NCI-H446 treated with DMSO at 0.1 percent for 48 hours (cell line): ENCODE measurements around the gene EML6.

Source experiments
- DNase-seq: peaks from one replicate; lab custom pipeline; 2025; lab: John Stamatoyannopoulos, UW

EML6 gene

DNA sequence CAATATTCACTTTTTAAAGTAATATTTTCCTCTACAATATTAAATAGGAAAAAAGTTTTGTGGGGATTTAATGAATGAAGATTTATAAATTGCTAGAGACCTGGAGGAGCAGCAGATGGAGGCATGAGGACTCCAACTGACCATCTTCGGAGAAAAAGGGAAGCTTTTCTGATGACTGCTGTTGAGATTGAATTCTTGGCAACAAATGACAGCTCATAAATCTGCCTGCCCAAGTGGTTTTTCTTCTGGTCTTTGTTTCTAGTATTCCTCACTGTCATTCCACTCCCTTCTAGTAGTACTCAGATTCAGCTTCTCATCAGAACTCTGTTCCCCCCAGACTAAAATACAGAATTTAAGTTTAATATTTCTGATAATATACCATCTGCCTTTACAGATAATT is 157.0 kb downstream of the EML6 start:
- DNase-seq = peak; percentile 82

DNA sequence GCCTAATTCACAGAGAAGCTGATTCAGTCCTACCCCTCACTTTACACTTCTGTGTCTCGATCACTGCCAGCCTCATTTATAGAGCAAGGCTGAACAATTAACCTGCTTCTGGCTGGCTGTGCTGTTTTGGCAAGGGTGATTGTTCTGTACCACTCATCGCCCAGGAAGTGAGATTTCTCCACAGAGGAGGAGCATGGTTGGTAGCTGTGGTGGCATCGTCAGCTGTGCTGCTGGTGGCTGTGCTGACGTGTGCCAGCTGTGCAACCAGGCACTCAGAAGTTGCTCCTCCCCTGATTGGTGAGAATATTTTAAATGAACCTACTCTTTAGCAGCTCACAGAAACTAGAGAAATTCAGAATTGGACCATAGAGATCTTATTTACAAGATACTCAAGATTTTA is 158.3 kb downstream of the EML6 start:
- no peak for DNase-seq

DNA sequence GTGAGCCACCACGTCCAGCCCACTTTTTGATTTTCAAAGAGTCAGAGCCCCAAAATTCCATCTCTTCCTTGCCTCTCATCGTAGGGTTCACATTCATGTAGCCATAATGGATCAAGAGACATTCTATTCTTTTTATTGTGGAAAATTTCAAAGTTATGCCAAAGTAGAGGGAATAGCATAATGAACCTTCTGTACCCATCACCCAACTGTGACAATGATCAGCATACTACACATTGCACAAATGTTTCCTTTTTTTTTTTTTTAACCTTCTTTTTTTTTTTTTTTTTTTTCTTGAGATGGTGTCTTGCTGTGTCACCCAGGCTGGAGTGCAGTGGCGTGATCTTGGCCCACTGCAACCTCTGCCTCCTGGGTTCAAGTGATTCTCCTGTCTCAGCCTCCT is 162.4 kb downstream of the EML6 start:
- no peak for DNase-seq

DNA sequence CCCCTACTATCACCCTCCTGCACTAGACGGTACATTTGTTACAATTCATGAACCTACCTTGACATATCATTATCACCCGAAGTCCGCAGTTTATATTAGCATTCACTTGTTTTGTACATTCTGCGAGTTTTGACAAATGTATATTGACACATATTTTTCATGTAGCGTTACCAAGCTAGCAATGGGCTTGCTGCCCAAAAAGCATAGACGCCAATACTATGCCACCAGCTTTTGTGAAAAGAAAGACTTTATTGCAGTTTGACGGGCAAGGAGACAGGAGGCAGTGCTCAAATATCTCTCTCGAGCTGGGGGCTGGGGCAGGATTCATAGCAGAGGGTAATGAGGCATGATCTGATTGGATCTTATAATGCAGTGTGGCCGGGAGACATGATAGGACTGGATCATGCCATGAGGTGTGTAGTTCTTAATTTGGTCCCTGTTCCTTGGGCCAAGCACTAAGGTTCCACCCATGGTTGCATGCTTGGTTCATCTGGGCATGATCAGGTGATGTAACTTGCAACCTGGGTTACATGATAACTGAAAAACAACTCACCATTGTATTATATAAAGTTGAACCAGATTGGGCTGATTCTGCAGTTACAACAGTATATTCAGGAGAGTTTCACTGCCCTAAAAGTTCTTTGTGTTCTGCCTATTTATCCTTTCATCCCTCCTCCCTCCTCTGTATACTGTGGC is 164.5 kb downstream of the EML6 start:
- DNase-seq = no peak

DNA sequence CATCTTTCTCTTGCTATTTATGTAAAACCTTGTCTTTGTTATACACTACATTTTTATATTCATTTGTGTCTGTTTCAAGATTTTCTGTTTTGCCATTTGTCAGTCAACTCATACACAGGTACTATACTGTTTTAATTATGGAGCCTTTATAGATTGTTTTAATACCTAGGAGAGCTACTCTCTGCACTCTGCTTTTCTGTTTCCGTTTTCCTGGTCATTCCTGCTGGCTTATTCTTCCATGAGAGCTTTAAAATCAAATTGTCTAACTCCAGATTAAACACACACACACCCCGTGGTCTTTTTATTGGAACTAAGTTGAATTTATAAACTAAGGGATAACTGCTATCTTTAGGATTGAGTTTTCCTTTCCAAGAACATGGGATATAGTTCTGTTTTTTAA is 165.6 kb downstream of the EML6 start:
- DNase-seq = no peak

DNA sequence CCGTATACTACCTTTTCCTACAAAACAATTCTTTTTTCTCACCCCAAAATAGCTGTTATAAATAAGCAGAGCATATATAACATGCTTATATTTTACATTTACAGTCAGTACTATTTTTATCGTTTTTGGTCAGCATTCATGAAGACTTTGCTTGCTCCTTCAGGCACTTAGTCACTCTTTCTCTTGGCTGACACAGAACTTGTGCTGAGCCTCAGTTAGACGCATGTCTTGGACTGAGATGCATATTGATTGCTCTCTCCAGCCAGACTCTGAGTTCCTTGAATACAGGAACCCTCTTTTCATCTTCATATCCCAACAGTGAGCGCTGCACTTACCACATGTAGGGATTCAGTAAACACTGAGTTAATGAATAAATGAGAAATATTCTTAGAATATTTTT is 168.4 kb downstream of the EML6 start:
- no peak for DNase-seq

DNA sequence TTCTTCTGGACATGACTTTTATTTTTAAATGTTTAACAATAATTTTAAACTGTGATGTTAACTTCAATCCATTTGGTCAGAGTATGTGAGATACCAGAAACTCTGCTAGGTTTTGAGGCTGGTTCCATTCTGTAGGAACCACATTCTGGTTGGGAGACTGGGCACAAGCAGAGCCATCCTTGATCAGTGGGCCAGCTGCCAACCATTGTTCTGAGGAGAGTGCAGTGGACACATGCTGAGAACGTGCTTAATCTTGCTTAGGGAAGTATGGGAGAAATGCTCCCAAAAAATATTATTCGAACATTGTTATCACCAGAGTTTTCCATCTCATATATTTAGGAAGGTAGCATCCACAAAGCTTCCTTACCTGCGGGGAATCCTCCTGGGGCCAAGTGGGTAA is 171.0 kb downstream of the EML6 start:
- DNase-seq = no peak

DNA sequence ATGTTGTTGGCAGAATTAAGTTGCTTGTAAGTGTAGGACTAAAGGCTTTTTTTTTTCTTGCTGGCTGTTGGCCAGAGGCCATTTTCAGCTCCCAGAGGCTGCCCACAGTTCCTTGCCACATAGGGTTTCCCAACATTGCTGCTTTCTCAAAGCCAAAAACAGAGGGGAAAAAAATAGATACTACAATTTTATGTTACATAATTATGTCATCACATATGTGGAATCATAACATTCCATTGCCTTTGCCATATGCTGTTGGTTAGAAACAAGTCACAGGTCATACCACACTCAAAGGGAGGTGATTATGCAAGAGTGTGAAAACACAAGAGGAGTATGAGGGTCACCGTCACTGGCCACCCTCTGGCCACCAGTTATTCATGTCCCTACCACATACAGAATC is 172.3 kb downstream of the EML6 start:
- DNase-seq = no peak

DNA sequence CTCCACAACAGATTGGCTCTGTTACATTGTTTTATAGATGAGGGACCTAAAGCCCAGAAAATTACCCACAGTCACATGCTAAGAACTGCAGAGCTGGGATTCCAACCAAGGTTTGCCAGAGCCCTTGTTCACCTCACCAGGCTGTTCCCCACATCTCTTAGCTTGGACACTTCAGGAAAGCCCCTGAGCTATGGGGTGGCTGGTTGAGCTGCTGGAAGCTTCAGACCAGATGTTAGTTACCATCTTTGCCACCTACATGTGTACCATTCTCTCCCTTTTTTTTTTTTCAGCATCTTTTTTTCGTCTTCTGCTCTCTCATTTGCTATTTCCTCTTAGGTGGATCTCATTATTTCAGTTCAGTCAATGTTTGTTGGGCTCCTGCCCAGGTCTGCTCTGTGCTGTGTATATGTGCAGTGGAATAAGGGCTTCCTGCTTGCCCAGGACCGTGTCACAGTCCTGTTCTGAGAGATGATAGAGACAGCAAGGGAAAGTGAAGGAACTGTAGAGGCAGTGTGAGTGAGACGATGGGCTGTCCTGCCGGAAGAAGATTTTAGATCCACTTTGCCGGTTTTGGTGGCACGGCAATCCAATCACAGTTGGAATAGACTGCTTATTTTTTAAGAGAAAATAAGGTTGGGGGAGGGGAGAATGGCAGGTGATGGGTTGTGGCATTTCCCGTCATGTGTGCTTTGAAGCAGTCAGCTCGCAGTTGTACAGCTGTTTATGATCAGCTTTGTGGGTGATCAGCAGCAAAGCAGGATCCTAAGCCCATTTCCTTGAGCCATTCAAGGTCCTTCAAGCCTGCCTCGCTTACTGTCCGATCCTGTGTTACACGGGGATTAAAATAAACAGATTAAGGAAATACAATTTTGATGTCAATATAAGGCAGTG is 174.2 kb downstream of the EML6 start:
- no peak for DNase-seq

DNA sequence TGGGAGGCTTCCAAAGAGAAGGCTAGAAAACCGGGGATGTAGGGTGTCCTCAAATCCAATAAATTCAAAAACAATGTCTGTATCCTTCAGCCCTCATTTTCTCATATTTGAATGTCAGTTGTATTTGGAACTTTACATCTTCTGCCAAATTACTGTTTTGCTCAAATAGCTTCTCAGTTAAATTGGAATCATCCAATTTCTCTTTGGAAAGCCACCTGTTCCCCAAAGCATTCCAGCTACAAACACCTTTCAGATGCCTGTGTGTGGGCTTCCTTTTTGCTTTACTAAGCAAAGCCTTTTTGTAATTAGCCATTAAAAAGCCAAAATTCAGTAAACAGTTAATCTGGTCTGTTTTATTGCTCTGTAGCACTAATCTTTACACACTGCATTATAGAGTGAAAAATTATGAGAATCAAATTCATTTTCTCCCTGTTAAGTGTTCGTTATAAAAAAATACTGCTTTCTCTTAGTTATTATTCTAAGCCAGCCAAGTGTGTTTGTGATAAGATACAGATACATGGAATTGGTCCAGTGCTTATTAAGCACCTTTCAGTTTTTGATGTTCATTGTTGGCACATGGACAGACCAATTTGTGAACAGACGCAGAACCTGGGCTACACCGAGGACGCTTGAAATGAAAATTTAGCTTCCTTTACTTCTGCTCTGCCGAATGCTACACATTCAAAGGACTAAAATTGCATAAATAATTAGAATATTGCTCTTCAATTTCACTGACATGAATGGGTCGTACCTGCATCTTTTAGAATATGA is 175.2 kb downstream of the EML6 start:
- peak; percentile 13 for DNase-seq

DNA sequence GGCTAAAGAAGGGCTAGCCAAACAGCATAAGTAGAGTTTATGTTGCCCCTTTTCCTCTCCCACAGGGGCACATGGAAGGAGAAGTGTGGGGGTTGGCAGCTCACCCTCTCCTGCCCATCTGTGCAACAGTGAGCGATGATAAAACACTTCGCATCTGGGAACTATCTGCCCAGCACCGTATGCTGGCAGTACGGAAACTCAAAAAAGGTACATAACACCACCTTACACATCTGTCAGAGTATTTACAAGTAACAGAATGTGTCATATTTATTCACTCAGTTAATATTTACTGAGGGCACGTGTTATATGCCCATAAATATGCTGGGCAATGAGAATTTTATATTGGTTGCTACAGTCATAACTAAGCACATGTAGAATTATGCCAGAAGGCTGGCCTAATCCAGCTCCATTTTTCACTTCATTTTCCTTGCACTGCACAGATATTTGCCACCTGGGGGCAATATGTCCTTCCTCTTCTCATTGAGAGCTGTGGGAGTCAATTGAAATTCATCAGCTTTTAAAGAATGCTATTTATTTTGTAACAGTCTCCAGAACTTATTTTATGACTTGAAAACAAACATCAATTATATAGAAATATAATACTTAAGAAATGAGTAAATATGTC is 176.2 kb downstream of the EML6 start:
- peak; percentile 55 for DNase-seq

DNA sequence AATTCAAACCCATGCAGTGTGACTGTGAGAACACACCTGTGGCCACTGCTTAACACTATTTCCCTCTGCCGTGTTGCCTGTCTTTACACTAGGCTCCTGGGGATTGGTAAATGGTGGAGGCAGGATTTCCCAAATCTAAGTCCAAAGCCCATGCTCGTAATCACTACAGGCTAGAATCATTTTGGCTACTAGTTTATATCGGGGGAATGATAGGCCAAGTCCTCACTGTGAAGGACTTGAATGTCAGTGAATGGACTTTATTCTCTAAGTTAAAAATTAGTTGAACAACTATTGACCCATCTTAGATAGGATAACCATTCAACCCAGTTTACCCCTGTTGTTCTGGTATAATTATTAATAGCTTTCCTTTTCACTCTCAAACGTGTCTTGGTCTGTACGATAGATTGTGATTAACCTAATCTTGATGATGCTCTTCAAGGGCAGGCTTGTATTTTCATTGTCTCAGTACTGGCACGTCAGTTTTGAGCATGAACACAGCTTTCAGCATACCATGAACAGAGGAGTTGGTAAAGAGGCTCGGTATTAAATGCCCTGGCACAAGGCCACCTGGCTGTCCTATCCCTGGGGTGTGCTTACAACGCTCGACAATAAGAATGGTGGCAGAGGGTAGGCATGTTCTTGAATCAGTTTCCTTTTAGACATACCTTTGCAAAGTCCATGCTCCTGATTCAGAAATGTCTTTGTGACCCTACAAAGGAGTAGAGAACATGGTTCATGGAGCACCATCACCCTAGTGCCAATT is 177.9 kb downstream of the EML6 start:
- DNase-seq = no peak

DNA sequence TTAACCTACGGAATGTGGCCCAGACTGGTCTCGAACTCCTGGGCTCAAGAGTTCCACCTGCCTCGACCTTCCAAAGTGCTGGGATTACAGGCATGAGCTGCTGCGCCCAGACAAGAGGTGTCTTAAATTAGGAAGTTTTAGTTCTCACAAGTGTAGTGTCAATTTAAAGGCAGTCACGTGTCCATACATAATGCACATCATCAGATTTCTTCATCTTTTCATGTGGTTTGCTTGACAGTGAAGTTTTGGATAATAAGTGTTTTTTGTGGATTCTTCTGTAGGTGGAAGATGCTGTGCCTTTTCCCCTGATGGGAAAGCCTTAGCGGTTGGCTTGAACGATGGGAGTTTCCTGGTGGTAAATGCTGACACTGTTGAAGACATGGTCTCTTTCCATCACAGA is 179.3 kb downstream of the EML6 start:
- no peak for DNase-seq

DNA sequence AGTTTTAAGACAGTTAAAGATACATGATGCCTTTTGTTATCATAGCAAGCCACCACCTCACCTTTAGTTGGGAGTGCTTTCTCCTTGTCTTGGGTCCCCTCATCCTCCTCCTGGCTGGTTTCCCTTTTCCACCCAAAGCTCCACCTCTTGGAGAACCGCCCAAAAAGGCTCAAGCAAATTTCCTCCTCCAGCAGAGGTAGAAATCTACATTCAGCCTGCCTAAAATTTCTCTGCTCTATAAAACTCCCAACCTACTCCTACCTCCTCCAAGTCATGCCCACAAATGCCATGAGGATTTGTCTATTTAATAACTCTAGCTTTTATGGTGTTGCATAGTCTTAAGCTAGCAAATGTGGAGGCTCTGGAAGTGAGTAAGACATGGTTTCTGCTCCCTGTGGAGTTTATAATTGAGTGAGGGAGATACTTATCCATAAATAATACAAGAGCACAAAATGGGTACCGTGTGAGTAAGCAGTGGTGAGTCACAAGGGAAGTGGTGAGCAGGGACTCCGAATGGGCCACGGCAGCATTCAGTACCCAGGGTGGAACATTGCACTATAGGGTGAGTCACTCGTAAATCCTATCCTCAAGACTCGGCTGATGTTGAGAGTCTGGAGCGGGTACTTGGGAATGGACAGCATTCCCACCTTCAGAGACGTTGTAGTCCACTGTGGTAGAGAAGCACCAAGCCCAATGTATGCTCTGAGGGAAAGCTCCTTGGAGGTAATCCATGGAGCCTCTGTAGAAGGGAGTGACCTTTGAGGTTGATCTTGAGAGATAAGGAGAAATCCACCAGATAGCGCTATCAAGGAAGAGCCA is 180.5 kb downstream of the EML6 start:
- peak; percentile 22 for DNase-seq

DNA sequence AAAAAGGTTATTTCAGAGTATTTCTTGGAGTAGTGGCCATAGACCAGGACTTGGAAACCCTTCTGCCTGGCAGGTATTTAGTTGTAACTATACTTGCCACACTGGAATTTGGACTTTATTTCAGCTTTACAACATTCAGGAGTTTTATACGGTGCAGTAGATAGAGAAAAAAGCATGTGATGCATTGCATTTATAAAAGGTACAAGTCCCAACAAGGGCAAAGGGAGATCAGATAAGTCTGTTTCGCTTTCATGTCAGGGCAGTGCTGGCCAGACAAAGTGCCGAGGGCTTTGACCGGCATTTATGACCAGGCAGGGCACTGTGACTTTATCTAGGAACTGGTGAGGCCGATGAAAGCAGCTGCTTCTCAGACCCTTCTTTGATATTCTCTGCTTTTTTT is 181.4 kb downstream of the EML6 start:
- no peak for DNase-seq

DNA sequence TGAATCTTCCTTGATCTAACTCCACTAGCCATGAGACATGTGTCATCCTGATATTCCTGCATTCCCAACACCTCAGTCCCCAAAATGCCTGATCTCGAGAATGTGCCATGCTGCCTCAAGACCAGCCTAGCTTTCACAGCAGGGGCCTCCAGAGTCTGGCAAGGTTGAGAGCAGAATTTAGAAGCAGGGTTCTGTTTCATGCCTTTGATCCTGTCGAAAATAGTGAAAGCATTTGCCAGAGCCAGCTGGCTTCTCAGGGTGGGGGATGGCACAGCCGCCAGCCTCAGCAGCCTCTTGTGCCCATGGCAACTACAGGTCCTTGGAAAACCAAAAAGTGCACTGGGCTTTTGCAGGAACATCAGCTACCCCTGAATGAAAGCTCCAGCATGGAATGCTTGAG is 183.3 kb downstream of the EML6 start:
- DNase-seq = peak; percentile 66

DNA sequence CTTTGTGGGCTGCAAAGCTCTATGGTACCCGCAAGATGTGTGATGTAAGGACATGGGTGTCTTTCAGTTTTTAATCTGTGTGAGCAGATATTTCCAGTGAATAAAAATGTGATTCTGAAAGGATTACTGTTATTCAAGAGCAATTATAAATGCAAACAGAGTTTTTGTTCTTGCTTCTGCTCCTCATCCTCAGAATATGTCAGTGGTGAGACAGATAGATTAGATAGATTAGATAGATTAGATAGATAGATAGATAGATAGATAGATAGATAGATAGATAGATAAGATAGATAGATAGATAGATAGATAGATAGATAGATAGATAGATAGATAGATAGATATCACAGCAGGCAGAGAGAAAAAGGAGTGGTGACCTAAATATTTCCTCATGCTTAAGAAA is 184.2 kb downstream of the EML6 start:
- no peak for DNase-seq

DNA sequence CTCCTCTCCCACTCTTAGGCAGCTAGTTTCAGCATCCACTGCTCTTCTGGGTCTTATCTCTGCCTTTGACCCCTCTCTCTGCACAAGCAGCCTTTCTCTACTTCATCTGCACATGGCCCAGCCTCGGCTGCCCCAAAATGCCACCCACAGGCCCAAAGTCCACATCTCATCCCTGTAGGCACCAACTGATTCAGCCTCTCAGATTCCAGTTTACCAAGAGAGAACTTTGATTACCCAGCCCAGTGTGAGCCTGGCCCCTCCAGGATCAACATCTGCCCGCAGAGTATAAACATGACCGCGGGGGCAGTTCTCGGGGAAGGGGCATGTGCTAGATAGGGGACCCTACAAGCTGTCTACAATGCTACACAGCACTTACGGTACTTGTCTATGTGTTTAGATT is 185.1 kb downstream of the EML6 start:
- DNase-seq = no peak

DNA sequence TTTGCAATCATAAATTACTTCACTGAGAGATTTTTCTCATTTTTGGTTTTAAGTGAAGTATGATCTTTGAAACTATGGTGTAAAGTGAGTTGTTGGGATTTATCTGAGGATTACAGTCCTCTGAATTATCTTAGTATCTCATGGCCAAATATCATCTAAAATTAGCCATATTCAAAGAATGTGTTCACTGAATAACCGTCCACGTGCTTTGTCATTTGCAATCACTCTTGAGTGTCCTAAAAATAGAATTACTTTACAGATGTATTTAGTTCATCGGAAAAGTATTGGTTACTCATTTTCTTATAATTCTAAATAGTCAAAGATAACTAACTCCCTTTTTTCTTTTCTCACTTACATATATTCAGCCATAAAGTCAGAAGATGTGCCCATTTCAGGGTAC is 185.5 kb downstream of the EML6 start:
- DNase-seq = no peak

DNA sequence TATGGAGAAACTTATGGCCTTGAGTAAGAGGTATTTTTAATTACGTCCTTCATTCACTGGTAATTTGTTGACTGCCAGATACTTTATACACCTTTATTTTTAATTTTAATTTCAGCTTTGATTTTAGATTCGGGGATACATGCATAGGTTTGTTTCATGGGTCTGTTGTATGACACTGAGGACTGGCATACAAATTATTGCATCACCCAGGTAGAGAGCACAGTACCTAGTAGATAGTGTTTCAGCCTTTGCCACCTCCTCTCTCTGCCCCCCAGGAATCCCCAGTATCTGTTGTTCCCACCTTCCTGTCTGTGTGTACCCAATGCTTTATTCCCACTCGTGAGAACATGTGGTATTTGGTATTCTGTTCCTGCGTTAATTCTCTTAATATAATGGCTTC is 188.8 kb downstream of the EML6 start:
- DNase-seq = no peak

DNA sequence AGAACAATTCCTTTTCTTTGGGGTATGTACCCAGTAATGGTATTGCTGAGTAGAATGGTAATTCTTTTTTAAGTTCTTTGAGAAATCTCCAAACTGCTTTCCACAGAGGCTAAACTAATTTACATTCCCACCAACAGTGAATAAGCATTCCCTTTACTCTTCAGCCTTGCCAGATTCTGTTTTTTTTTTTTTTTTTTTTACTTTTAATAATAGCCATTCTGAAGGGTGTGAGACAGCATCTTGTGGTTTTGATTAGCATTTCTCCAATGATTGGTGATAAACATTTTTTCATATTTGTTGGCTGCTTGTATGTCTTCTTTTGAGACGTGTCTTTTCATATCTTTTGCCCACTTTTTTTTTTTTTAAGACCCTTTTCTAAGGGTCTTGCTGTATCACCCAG is 189.4 kb downstream of the EML6 start:
- no peak for DNase-seq
